HCT116 (cell line): Measurements from ENCODE around the gene SEC16A. TPM values are rescaled to one million over a fixed set of nuclear protein-coding genes. Genes with fewer than 3 reads are reported as not detected.

Experiments used
- ATAC-seq: fragments of 200-7000 bp; cut with Tn5 transposase; 2 replicates; pipeline ENCODE4 v1.9.1; 2020; ENCODE audit warnings: mild to moderate bottlenecking, moderate library complexity
- BruUV-seq: library from RNA; stranded (reverse); fragments of 400-500 nt; replicated peaks from 2 replicates; lab custom pipeline; 2021; lab: Mats Ljungman, UMichigan
- CTCF ChIA-PET: fragments of 300-600 bp; sonication (Branson Sonifier 250); formaldehyde crosslinking; loops from one replicate; lab custom pipeline; 2021; ENCODE audit warnings: antibody characterized with exemption; lab: Charles Lee
- POLR2A ChIA-PET: fragments of 300-600, 350-600 bp; sonication (Branson Sonifier 250); formaldehyde crosslinking; loops from one replicate; lab custom pipeline; 2021; ENCODE audit warnings: antibody characterized with exemption; lab: Charles Lee
- RAD21 ChIA-PET, 2 experiments: fragments of 300-600 bp; sonication (Branson Sonifier 250); formaldehyde crosslinking; loops; one replicate each; lab custom pipeline; 2023; ENCODE audit warnings: low total read pairs in 2 of 2; ENCODE audit not compliant: uncharacterized antibody in 2 of 2, unreplicated experiment in 2 of 2, low non-redundant PET in 1 of 2; lab: Charles Lee
- DNase-seq: peaks from one replicate; pipeline ENCODE4 v3.0.0-alpha.2; 2010; ENCODE audit warnings: low read depth, low spot score
- H2AFZ ChIP-seq: fragments of 200-600 bp; shearing (Covaris generic), sonication (generic); 2 replicates; pipeline ENCODE4 v1.6.1; 2017; ENCODE audit warnings: low read depth, mixed run types, mixed read lengths, antibody characterized with exemption, low read length; ENCODE audit not compliant: poor library complexity, severe bottlenecking
- H3K27ac ChIP-seq: 2 replicates; pipeline ENCODE4 v1.5.1; 2012; ENCODE audit warnings: low read depth, low read length
- H3K27me3 ChIP-seq: fragments of 200-600 bp; sonication (generic); 2 replicates; pipeline ENCODE4 v1.6.1; 2016; ENCODE audit warnings: mixed run types, low read length, mixed read lengths; ENCODE audit not compliant: insufficient read depth
- H3K36me3 ChIP-seq, 2 experiments: fragments of 200-500 bp in 1 of 2; fragments of 200-600 bp in 1 of 2; sonication (Bioruptor generic) in 1 of 2; sonication (generic) in 1 of 2; 2 replicates each; pipeline versions ENCODE4 v1.5.1 to v1.6.1; 2014 to 2016; ENCODE audit warnings: low read length in 2 of 2, inconsistent platforms in 1 of 2, mixed read lengths in 1 of 2, mixed run types in 1 of 2; ENCODE audit not compliant: insufficient read depth in 2 of 2, control insufficient read depth in 1 of 2
- H3K4me1 ChIP-seq, 2 experiments: fragments of 200-600 bp in 1 of 2; sonication (generic) in 1 of 2; 2 replicates each; pipeline versions ENCODE4 v1.5.1 to v1.6.1; 2012 to 2017; ENCODE audit warnings: low read length in 2 of 2, inconsistent platforms in 1 of 2, mild to moderate bottlenecking in 1 of 2, mixed read lengths in 1 of 2, mixed run types in 1 of 2, moderate library complexity in 1 of 2; ENCODE audit not compliant: insufficient read depth in 2 of 2, control insufficient read depth in 1 of 2
- H3K4me2 ChIP-seq: fragments of 200-600 bp; sonication (generic); 2 replicates; pipeline ENCODE4 v1.6.1; 2017; ENCODE audit warnings: mixed run types, low read length, mixed read lengths
- H3K4me3 ChIP-seq, 2 experiments: fragments of 200-600 bp in 1 of 2; sonication (generic) in 1 of 2; replicated peaks in 1 of 2; 2 replicates each; pipeline ENCODE4 v1.5.1; 2011 to 2016; ENCODE audit warnings: low read length in 2 of 2, control low read depth in 1 of 2, low read depth in 1 of 2, mild to moderate bottlenecking in 1 of 2, mixed read lengths in 1 of 2, mixed run types in 1 of 2
- H3K79me2 ChIP-seq: fragments of 200-600 bp; sonication (generic); 2 replicates; pipeline ENCODE4 v1.6.1; 2017; ENCODE audit warnings: mild to moderate bottlenecking, mixed run types, low read length, moderate library complexity, mixed read lengths; ENCODE audit not compliant: insufficient read depth
- H3K9ac ChIP-seq: fragments of 200-600 bp; sonication (generic); 2 replicates; pipeline ENCODE4 v1.6.1; 2016; ENCODE audit warnings: low read length, mixed read lengths
- H3K9me2 ChIP-seq: fragments of 200-600 bp; sonication (generic), shearing (Covaris generic); 2 replicates; pipeline ENCODE4 v1.6.1; 2017; ENCODE audit warnings: mixed run types, mild to moderate bottlenecking, moderate library complexity; ENCODE audit not compliant: insufficient read depth
- H3K9me3 ChIP-seq, 2 experiments: fragments of 200-500 bp in 1 of 2; fragments of 200-600 bp in 1 of 2; sonication (Bioruptor generic) in 1 of 2; sonication (generic) in 1 of 2; 2 replicates each; pipeline ENCODE4 v1.6.1; 2014 to 2017; ENCODE audit warnings: low read length in 2 of 2, mixed read lengths in 2 of 2, inconsistent platforms in 1 of 2, low read depth in 1 of 2, mild to moderate bottlenecking in 1 of 2, mixed run types in 1 of 2, moderate library complexity in 1 of 2; ENCODE audit not compliant: control insufficient read depth in 1 of 2, insufficient read depth in 1 of 2
- H4K20me1 ChIP-seq: fragments of 200-600 bp; sonication (generic), shearing (Covaris generic); 2 replicates; pipeline ENCODE4 v1.6.1; 2017; ENCODE audit warnings: mixed run types, mild to moderate bottlenecking, moderate library complexity; ENCODE audit not compliant: insufficient read depth
- ATF3 ChIP-seq: IDR thresholded peaks from 2 replicates; pipeline ENCODE4 v1.6.1; 2012
- CBX3 ChIP-seq: IDR thresholded peaks from 2 replicates; pipeline ENCODE4 v1.6.1; 2012; ENCODE audit warnings: low read depth
- CTCF ChIP-seq, 3 experiments: fragments of 200-600 bp in 1 of 3; sonication (generic) in 1 of 3; IDR thresholded peaks in 2 of 3; conservative IDR thresholded peaks in 1 of 3; 2 replicates each; pipeline ENCODE4 v1.5.1; 2012 to 2017; ENCODE audit warnings: low read depth in 2 of 3, low read length in 2 of 3, antibody characterized with exemption in 1 of 3, borderline replicate concordance in 1 of 3, control low read depth in 1 of 3, mild to moderate bottlenecking in 1 of 3, mixed read lengths in 1 of 3, mixed run types in 1 of 3, moderate library complexity in 1 of 3; ENCODE audit not compliant: insufficient read depth in 1 of 3
- ELF1 ChIP-seq: IDR thresholded peaks from 2 replicates; pipeline ENCODE4 v1.6.1; 2012; ENCODE audit warnings: low read depth, borderline replicate concordance
- EZH2 ChIP-seq: fragments of 200-600 bp; sonication (generic); IDR thresholded peaks from 2 replicates; pipeline ENCODE4 v1.6.1; 2017; ENCODE audit warnings: antibody characterized with exemption, mixed run types
- EZH2phosphoT487 ChIP-seq: fragments of 200-600 bp; IDR thresholded peaks from 2 replicates; pipeline ENCODE4 v1.6.1; 2018; ENCODE audit warnings: antibody characterized with exemption, borderline replicate concordance
- FOSL1 ChIP-seq: IDR thresholded peaks from 2 replicates; pipeline ENCODE4 v1.6.1; 2012; ENCODE audit warnings: low read depth
- MAX ChIP-seq: IDR thresholded peaks from 2 replicates; pipeline ENCODE4 v1.6.1; 2012
- POLR2A ChIP-seq: IDR thresholded peaks from 2 replicates; pipeline ENCODE4 v1.7.0; 2011; ENCODE audit warnings: borderline replicate concordance; ENCODE audit not compliant: insufficient read depth, insufficient read length; ENCODE audit errors: extremely low read depth
- POLR2AphosphoS5 ChIP-seq: IDR thresholded peaks from 2 replicates; pipeline ENCODE4 v1.6.1; 2011; ENCODE audit warnings: mild to moderate bottlenecking, low read depth, low read length, moderate library complexity
- RAD21 ChIP-seq: IDR thresholded peaks from 2 replicates; pipeline ENCODE4 v1.6.1; 2012; ENCODE audit warnings: low read depth, mild to moderate bottlenecking
- REST ChIP-seq: IDR thresholded peaks from 2 replicates; pipeline ENCODE4 v1.6.1; 2012; ENCODE audit warnings: low read depth
- SP1 ChIP-seq: IDR thresholded peaks from 2 replicates; pipeline ENCODE4 v1.6.1; 2012; ENCODE audit warnings: low read depth
- ZFX ChIP-seq: fragments of 450-650 bp; IDR thresholded peaks from 2 replicates; pipeline ENCODE4 v1.6.1; 2017
- ZNF274 ChIP-seq: fragments of 200-500 bp; sonication (Bioruptor generic); IDR thresholded peaks from 2 replicates; pipeline ENCODE4 v1.6.1; 2014; ENCODE audit warnings: mild to moderate bottlenecking, low read depth, low read length, inconsistent platforms
- intact Hi-C: fragments of 100-400 bp; cut with micrococcal nuclease; formaldehyde crosslinking; loops from 2 replicates; pipeline ENCODE4 v1.10.0; 2022
- total RNA-seq: library from RNA; stranded (reverse); gene quantifications from one replicate; pipeline ENCODE4 v1.2.1, GENCODE V29; 2021; ENCODE audit not compliant: unreplicated experiment

SEC16A gene
- total RNA-seq, 1 experiment from 2014 or later, result 49.8 TPM

- Histone ChIP-seq H3K36me3 (peaks cover 31 to 59% of the 10 kb centered on the region in 2 experiments), H3K79me2 (peaks cover 86% of the 10 kb centered on the region), H3K9ac (peak overlapping the region; percentile 96), H3K4me1 (peaks cover 12 to 25% of the 10 kb centered on the region in 2 experiments), H4K20me1 (no peaks in the 10 kb centered on the region), H3K9me2 (no peaks in the 10 kb centered on the region), H3K27ac (peak overlapping the region; percentile 93), H2AFZ (no peak overlapping the region), H3K4me3 (peak overlapping the region; percentile 78 to 99), H3K27me3 (no peaks in the 10 kb centered on the region), H3K4me2 (peak overlapping the region; percentile 91), H3K9me3 (no peaks in the 10 kb centered on the region)
- ATAC-seq (no peak), DNase-seq (no peak)
- ChIA-PET RAD21 (no interaction called here), POLR2A (no interaction called here), CTCF (no interaction called here)
- TF ChIP-seq EZH2 (no peak), ZNF274 (no peak), MAX (no peak), EZH2phosphoT487 (no peak), ZFX (no peak), ELF1 (no peak), REST (no peak), CBX3 (no peak), CTCF (IDR thresholded peaks at IDR 0.05 in 2 of 3, conservative IDR thresholded peaks at IDR 0.05 in 1 of 3; ENCODE audit: borderline replicate concordance in 1 of 3, insufficient read depth in 1 of 3, low read depth in 2 of 3, low read length in 2 of 3) (no peak), FOSL1 (no peak), POLR2A (no peak), RAD21 (no peak), POLR2AphosphoS5 (no peak), SP1 (no peak), ATF3 (no peak)
- BruUV-seq, result TSS peak; percentile 69
- intact Hi-C loops, result no loop called here
Measured at GRCh38 chr9:136411378-136411777, 71.5 kb downstream of the SEC16A start.
